ENCODE measurements around the gene CAMK1D. TPM values are rescaled to one million over a fixed set of nuclear protein-coding genes. Genes with fewer than 3 reads are reported as not detected.
"Not testable (repeated sequence)": the region's sequence is repeated elsewhere in the genome, so short reads cannot be mapped to it uniquely, and the experiment has no call there.

CAMK1D gene
- total RNA-seq, 3 donors from 2014 or later (not counting 1 experiment from before 2014, with no cell fraction given) = 44.2 to 56.4 (median 49.7) TPM

GRCh38 chr10:12357525-12358151 is 8.3 kb downstream of the CAMK1D start:
- Mint-ChIP-seq H3K27ac (peak overlapping the region in 1 of 2 donors; percentile 2), H3K4me3 (no peak overlapping the region), H3K4me1 (peaks cover 49 to 55% of the 10 kb centered on the region in 2 donors), H3K36me3 (no peaks in the 10 kb centered on the region), H3K27me3 (ENCODE audit: low read depth in 2 of 2) (no peaks in the 10 kb centered on the region), H3K9me3 (no peaks in the 10 kb centered on the region)
- no peak overlapping the region for H3K27ac ChIP-seq (ENCODE audit: low read length)
- H3K27me3 ChIP-seq (ENCODE audit: control insufficient read depth, insufficient read depth, low read length) = no peaks in the 10 kb centered on the region
- H3K36me3 ChIP-seq (ENCODE audit: control insufficient read depth, insufficient read depth, low read length) = no peaks in the 10 kb centered on the region
- H3K4me3 ChIP-seq (ENCODE audit: low read length) = no peak overlapping the region
- peaks cover 15% of the 10 kb centered on the region for H3K4me1 ChIP-seq (ENCODE audit: control insufficient read depth, insufficient read depth, low read length)
- TF ChIP-seq CTCF (IDR thresholded peaks at IDR 0.05) = no peak
- 98% methylated on average over 12 of the region's 13 CpGs for WGBS (ENCODE audit: insufficient coverage)
- no peak for ATAC-seq
- no peaks in the 10 kb centered on the region for H3K9me3 ChIP-seq (ENCODE audit: control insufficient read depth, insufficient read depth, low read length)
- DNase-seq = no peak
- intact Hi-C loops (cut with micrococcal nuclease) = loop anchor here (10.0 kb wide), 1 partner anchor 157 kb away; no protein-coding TSS in a partner anchor

- DNase-seq = peak in 1 of 2 donors; percentile 48
- Mint-ChIP-seq H3K4me3 (peak overlapping the region; percentile 47), H3K27me3 (ENCODE audit: low read depth in 2 of 2) (no peaks in the 10 kb centered on the region), H3K4me1 (peaks cover 39 to 42% of the 10 kb centered on the region in 2 donors), H3K9me3 (no peaks in the 10 kb centered on the region), H3K27ac (peak overlapping the region; percentile 2 to 62), H3K36me3 (no peaks in the 10 kb centered on the region)
- Histone ChIP-seq H3K4me1 (ENCODE audit: control insufficient read depth, insufficient read depth, low read length) (peaks cover 15% of the 10 kb centered on the region), H3K9me3 (ENCODE audit: control insufficient read depth, insufficient read depth, low read length) (no peaks in the 10 kb centered on the region), H3K27me3 (ENCODE audit: control insufficient read depth, insufficient read depth, low read length) (no peaks in the 10 kb centered on the region), H3K36me3 (ENCODE audit: control insufficient read depth, insufficient read depth, low read length) (no peaks in the 10 kb centered on the region), H3K4me3 (ENCODE audit: low read length) (no peak overlapping the region), H3K27ac (ENCODE audit: low read length) (peak overlapping the region; percentile 24)
- TF ChIP-seq CTCF (IDR thresholded peaks at IDR 0.05) = no peak
- intact Hi-C loops (cut with micrococcal nuclease) = loop anchor here (10.0 kb wide), 1 partner anchor 156 kb away; no protein-coding TSS in a partner anchor
- ATAC-seq = peak; percentile 61 to 79 (median 75)
- 49% methylated on average over 11 of the region's 11 CpGs for WGBS (ENCODE audit: insufficient coverage)
Observed at GRCh38 chr10:12358863-12359564, 9.7 kb downstream of the CAMK1D start.

- DNase-seq (no peak), ATAC-seq (no peak)
- Histone ChIP-seq H3K36me3 (ENCODE audit: control insufficient read depth, insufficient read depth, low read length) (no peaks in the 10 kb centered on the region), H3K4me1 (ENCODE audit: control insufficient read depth, insufficient read depth, low read length) (peaks cover 24% of the 10 kb centered on the region), H3K27ac (ENCODE audit: low read length) (no peak overlapping the region), H3K9me3 (ENCODE audit: control insufficient read depth, insufficient read depth, low read length) (no peaks in the 10 kb centered on the region), H3K27me3 (ENCODE audit: control insufficient read depth, insufficient read depth, low read length) (no peaks in the 10 kb centered on the region), H3K4me3 (ENCODE audit: low read length) (no peak overlapping the region)
- no peaks in the 10 kb centered on the region for H3K36me3 Mint-ChIP-seq
- no peak overlapping the region for H3K4me3 Mint-ChIP-seq
- no peaks in the 10 kb centered on the region for H3K9me3 Mint-ChIP-seq
- TF ChIP-seq CTCF (IDR thresholded peaks at IDR 0.05) = no peak
- no peaks in the 10 kb centered on the region for H3K27me3 Mint-ChIP-seq (ENCODE audit: low read depth in 2 of 2)
- peak overlapping the region in 1 of 2 donors; percentile 16 for H3K27ac Mint-ChIP-seq
- 86% methylated on average over 2 of the region's 5 CpGs for WGBS (ENCODE audit: insufficient coverage)
- H3K4me1 Mint-ChIP-seq = peaks cover 33 to 41% of the 10 kb centered on the region in 2 donors
- intact Hi-C loops (cut with micrococcal nuclease) = no loop called here
Observed at GRCh38 chr10:12360461-12360860, 11.1 kb downstream of the CAMK1D start.

- H3K27ac ChIP-seq (ENCODE audit: low read length); H3K36me3 Mint-ChIP-seq; DNase-seq; H3K9me3 ChIP-seq (ENCODE audit: control insufficient read depth, insufficient read depth, low read length); H3K27me3 ChIP-seq (ENCODE audit: control insufficient read depth, insufficient read depth, low read length); H3K4me3 Mint-ChIP-seq; H3K27ac Mint-ChIP-seq; H3K36me3 ChIP-seq (ENCODE audit: control insufficient read depth, insufficient read depth, low read length); ATAC-seq; H3K27me3 Mint-ChIP-seq (ENCODE audit: low read depth in 2 of 2); intact Hi-C loops (cut with micrococcal nuclease); H3K4me3 ChIP-seq (ENCODE audit: low read length); H3K9me3 Mint-ChIP-seq: not testable (repeated sequence)
- peaks cover 30% of the 10 kb centered on the region for H3K4me1 ChIP-seq (ENCODE audit: control insufficient read depth, insufficient read depth, low read length)
- H3K4me1 Mint-ChIP-seq = peaks cover 36 to 46% of the 10 kb centered on the region in 2 donors
- 90% methylated on average over 5 of the region's 5 CpGs for WGBS (ENCODE audit: insufficient coverage)
Observed at GRCh38 chr10:12361115-12361514, 11.8 kb downstream of the CAMK1D start.
